HepG2 (cell line): Measurements from ENCODE around the gene COPZ1. TPM values are rescaled to one million over a fixed set of nuclear protein-coding genes. Genes with fewer than 3 reads are reported as not detected.

Experiments
- AGO1 ChIP-seq: fragments of 200-400 bp; formaldehyde crosslinking; IDR thresholded peaks from 2 replicates; pipeline ENCODE4 v1.6.1; 2017; ENCODE audit warnings: mild to moderate bottlenecking, low read depth, low read length, moderate library complexity; ENCODE audit not compliant: poor library complexity, severe bottlenecking
- EZH2 ChIP-seq: conservative IDR thresholded peaks from 2 replicates; pipeline ENCODE4 v1.6.1; 2012; ENCODE audit warnings: mild to moderate bottlenecking, low read depth, low read length, moderate library complexity
- GABPB1 ChIP-seq: IDR thresholded peaks from 2 replicates; pipeline ENCODE4 v1.6.1; 2016; ENCODE audit warnings: mild to moderate bottlenecking, missing genetic modification reagents, moderate library complexity, missing compliant biosample characterization
- MED1 ChIP-seq: sonication (generic); formaldehyde crosslinking; IDR thresholded peaks from 2 replicates; pipeline ENCODE4 v1.4.0; 2020; ENCODE audit warnings: missing genetic modification reagents
- MEF2D ChIP-seq: sonication (generic); formaldehyde crosslinking; IDR thresholded peaks from 2 replicates; pipeline ENCODE4 v1.5.1; 2020; ENCODE audit warnings: mild to moderate bottlenecking, missing genetic modification reagents
- MXD4 ChIP-seq: IDR thresholded peaks from 2 replicates; pipeline ENCODE4 v1.6.1; 2016; ENCODE audit warnings: mild to moderate bottlenecking, missing biosample characterization, missing genetic modification reagents
- NCOA5 ChIP-seq: sonication (generic); formaldehyde crosslinking; IDR thresholded peaks from 2 replicates; pipeline ENCODE4 v1.4.0; 2020; ENCODE audit warnings: missing genetic modification reagents
- POGZ ChIP-seq: sonication (generic); formaldehyde crosslinking; IDR thresholded peaks from 2 replicates; pipeline ENCODE4 v1.4.0; 2020; ENCODE audit warnings: mild to moderate bottlenecking, missing genetic modification reagents
- RFX3 ChIP-seq: IDR thresholded peaks from 2 replicates; pipeline ENCODE4 v1.6.1; 2016; ENCODE audit warnings: missing biosample characterization, missing genetic modification reagents
- SMAD3 ChIP-seq: sonication (generic); formaldehyde crosslinking; IDR thresholded peaks from 2 replicates; pipeline ENCODE4 v1.4.0; 2020; ENCODE audit warnings: missing genetic modification reagents
- TEAD2 ChIP-seq: sonication (generic); formaldehyde crosslinking; IDR thresholded peaks from 2 replicates; pipeline ENCODE4 v1.9.0; 2021; ENCODE audit warnings: missing genetic modification reagents
- ZKSCAN8 ChIP-seq: IDR thresholded peaks from 2 replicates; pipeline ENCODE4 v1.6.1; 2016; ENCODE audit warnings: borderline replicate concordance, missing genetic modification reagents, missing compliant biosample characterization
- ZNF253 ChIP-seq: sonication (generic); formaldehyde crosslinking; IDR thresholded peaks from 2 replicates; pipeline ENCODE4 v1.8.0; 2022; ENCODE audit warnings: mild to moderate bottlenecking, missing genetic modification reagents, borderline replicate concordance
- ZNF33B ChIP-seq: sonication (generic); formaldehyde crosslinking; IDR thresholded peaks from 2 replicates; pipeline ENCODE4 v1.5.1; 2020; ENCODE audit warnings: mild to moderate bottlenecking, missing genetic modification reagents
- ZNF546 ChIP-seq: sonication (generic); formaldehyde crosslinking; conservative IDR thresholded peaks from 2 replicates; pipeline ENCODE4 v1.8.1; 2023; ENCODE audit warnings: mild to moderate bottlenecking, missing genetic modification reagents
- ZNF598 ChIP-seq: sonication (generic); formaldehyde crosslinking; IDR thresholded peaks from 2 replicates; pipeline ENCODE4 v1.5.1; 2020; ENCODE audit warnings: mild to moderate bottlenecking, missing genetic modification reagents, borderline replicate concordance
- ZNF780A ChIP-seq: sonication (generic); formaldehyde crosslinking; IDR thresholded peaks from 2 replicates; pipeline ENCODE4 v1.8.0; 2022; ENCODE audit warnings: mild to moderate bottlenecking, missing genetic modification reagents, moderate library complexity
- ZNF781 ChIP-seq: sonication (generic); formaldehyde crosslinking; IDR thresholded peaks from 2 replicates; pipeline ENCODE4 v1.5.1; 2020; ENCODE audit warnings: borderline replicate concordance, mild to moderate bottlenecking, missing genetic modification reagents; ENCODE audit errors: not compliant biosample characterization
- polyA plus RNA-seq, 8 experiments: library from polyadenylated mRNA; depleted of rRNA in 3 of 8; stranded (reverse) in 7 of 8; unstranded in 1 of 8; fragments of >200 nt; fragmentation: Illumina TruSeq in 4 of 8; extraction: Trizol in 4 of 8; gene quantifications; 2 replicates each; pipeline versions ENCODE4 v1.2.1 to v1.2.3, GENCODE V29; 2011 to 2016; ENCODE audit warnings: low read depth in 4 of 8, missing spikeins in 1 of 8, mixed read lengths in 1 of 8; ENCODE audit not compliant: insufficient read depth in 1 of 8
- total RNA-seq, 5 experiments: library from RNA; depleted of rRNA; stranded (reverse); fragments of >200 nt; fragmentation: Illumina TruSeq; extraction: Trizol; gene quantifications; 2 replicates each; pipeline ENCODE4 v1.2.3, GENCODE V29; 2016; ENCODE audit warnings: low read depth in 1 of 5
- TF ChIP-seq, protein P1 (sequence below): sonication (generic); formaldehyde crosslinking; conservative IDR thresholded peaks from 2 replicates; pipeline ENCODE4 v1.4.0; 2020; ENCODE audit warnings: missing genetic modification reagents
- TF ChIP-seq, protein P2 (sequence below): sonication (generic); formaldehyde crosslinking; IDR thresholded peaks from 2 replicates; pipeline ENCODE4 v1.4.0; 2020; ENCODE audit warnings: mild to moderate bottlenecking, missing genetic modification reagents
- TF ChIP-seq, protein P3 (sequence below): sonication (generic); formaldehyde crosslinking; IDR thresholded peaks from 2 replicates; pipeline ENCODE4 v1.4.0; 2020; ENCODE audit warnings: missing genetic modification reagents
- TF ChIP-seq, protein P4 (sequence below): fragments of 450-650 bp; IDR thresholded peaks from 2 replicates; pipeline ENCODE4 v1.6.1; 2016

Gene COPZ1
- total and polyA plus RNA-seq, 2 of the 13 experiments (the other 11 are each of a cell fraction or from before 2014, with no cell fraction given): 125 to 184 TPM

- TF ChIP-seq, protein P1, sequence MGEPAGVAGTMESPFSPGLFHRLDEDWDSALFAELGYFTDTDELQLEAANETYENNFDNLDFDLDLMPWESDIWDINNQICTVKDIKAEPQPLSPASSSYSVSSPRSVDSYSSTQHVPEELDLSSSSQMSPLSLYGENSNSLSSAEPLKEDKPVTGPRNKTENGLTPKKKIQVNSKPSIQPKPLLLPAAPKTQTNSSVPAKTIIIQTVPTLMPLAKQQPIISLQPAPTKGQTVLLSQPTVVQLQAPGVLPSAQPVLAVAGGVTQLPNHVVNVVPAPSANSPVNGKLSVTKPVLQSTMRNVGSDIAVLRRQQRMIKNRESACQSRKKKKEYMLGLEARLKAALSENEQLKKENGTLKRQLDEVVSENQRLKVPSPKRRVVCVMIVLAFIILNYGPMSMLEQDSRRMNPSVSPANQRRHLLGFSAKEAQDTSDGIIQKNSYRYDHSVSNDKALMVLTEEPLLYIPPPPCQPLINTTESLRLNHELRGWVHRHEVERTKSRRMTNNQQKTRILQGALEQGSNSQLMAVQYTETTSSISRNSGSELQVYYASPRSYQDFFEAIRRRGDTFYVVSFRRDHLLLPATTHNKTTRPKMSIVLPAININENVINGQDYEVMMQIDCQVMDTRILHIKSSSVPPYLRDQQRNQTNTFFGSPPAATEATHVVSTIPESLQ (CRISPR knock-in tag): no peak
- TF ChIP-seq GABPB1 (no peak; the same call in 1 of the 2 replicates), ZNF33B (CRISPR knock-in tag) (0 out of 2 replicates have a peak, but pooled peaks have one; percentile 53), MXD4 (CRISPR knock-in tag) (no peak), RFX3 (CRISPR knock-in tag) (no peak), ZNF781 (CRISPR knock-in tag) (no peak), AGO1 (no peak), ZNF253 (CRISPR knock-in tag) (no peak), ZNF546 (CRISPR knock-in tag) (0 out of 2 replicates have a peak, but pooled peaks have one; percentile 32), ZNF598 (CRISPR knock-in tag) (peak; percentile 60; the same call in 1 of the 2 replicates), SMAD3 (CRISPR knock-in tag) (no peak), MED1 (CRISPR knock-in tag) (peak; percentile 34; the same call in 1 of the 2 replicates), MEF2D (no peak; the same call in 1 of the 2 replicates), ZKSCAN8 (CRISPR knock-in tag) (peak; percentile 34; the same call in 1 of the 2 replicates), NCOA5 (CRISPR knock-in tag) (no peak), EZH2 (no peak), TEAD2 (CRISPR knock-in tag) (peak; percentile 13; the same call in 1 of the 2 replicates), POGZ (CRISPR knock-in tag) (no peak; the same call in 1 of the 2 replicates), ZNF780A (CRISPR knock-in tag) (peak; percentile 66; the same call in 1 of the 2 replicates)
- TF ChIP-seq, protein P2, sequence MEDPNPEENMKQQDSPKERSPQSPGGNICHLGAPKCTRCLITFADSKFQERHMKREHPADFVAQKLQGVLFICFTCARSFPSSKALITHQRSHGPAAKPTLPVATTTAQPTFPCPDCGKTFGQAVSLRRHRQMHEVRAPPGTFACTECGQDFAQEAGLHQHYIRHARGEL (CRISPR knock-in tag): peak; percentile 60; the same call in 1 of the 2 replicates
- TF ChIP-seq, protein P3, sequence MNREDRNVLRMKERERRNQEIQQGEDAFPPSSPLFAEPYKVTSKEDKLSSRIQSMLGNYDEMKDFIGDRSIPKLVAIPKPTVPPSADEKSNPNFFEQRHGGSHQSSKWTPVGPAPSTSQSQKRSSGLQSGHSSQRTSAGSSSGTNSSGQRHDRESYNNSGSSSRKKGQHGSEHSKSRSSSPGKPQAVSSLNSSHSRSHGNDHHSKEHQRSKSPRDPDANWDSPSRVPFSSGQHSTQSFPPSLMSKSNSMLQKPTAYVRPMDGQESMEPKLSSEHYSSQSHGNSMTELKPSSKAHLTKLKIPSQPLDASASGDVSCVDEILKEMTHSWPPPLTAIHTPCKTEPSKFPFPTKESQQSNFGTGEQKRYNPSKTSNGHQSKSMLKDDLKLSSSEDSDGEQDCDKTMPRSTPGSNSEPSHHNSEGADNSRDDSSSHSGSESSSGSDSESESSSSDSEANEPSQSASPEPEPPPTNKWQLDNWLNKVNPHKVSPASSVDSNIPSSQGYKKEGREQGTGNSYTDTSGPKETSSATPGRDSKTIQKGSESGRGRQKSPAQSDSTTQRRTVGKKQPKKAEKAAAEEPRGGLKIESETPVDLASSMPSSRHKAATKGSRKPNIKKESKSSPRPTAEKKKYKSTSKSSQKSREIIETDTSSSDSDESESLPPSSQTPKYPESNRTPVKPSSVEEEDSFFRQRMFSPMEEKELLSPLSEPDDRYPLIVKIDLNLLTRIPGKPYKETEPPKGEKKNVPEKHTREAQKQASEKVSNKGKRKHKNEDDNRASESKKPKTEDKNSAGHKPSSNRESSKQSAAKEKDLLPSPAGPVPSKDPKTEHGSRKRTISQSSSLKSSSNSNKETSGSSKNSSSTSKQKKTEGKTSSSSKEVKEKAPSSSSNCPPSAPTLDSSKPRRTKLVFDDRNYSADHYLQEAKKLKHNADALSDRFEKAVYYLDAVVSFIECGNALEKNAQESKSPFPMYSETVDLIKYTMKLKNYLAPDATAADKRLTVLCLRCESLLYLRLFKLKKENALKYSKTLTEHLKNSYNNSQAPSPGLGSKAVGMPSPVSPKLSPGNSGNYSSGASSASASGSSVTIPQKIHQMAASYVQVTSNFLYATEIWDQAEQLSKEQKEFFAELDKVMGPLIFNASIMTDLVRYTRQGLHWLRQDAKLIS (CRISPR knock-in tag): peak; percentile 55; the same call in 1 of the 2 replicates
- TF ChIP-seq, protein P4, sequence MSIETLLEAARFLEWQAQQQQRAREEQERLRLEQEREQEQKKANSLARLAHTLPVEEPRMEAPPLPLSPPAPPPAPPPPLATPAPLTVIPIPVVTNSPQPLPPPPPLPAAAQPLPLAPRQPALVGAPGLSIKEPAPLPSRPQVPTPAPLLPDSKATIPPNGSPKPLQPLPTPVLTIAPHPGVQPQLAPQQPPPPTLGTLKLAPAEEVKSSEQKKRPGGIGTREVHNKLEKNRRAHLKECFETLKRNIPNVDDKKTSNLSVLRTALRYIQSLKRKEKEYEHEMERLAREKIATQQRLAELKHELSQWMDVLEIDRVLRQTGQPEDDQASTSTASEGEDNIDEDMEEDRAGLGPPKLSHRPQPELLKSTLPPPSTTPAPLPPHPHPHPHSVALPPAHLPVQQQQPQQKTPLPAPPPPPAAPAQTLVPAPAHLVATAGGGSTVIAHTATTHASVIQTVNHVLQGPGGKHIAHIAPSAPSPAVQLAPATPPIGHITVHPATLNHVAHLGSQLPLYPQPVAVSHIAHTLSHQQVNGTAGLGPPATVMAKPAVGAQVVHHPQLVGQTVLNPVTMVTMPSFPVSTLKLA: no peak
Measured at GRCh38 chr12:54280468-54281260, 44.3 kb upstream of the COPZ1 start, which contains the start of gene HNRNPA1 (continued).
